Tibial artery (tissue), 4 donors: ENCODE results near the gene MED22.

Experiments used
- DNase-seq, 2 donors: peaks; one replicate each; pipeline ENCODE4 v3.0.0-alpha.2; 2019
- H3K27ac ChIP-seq, 2 donors: fragments of 200-600 bp; sonication (generic) in 1 of 2; 1 replicate in 1 of 2; 2 replicates in 1 of 2; pipeline ENCODE4 v1.5.1; 2018 to 2019; ENCODE audit warnings: mild to moderate bottlenecking in 1 of 2
- H3K27me3 ChIP-seq, 2 donors: fragments of 200-600 bp; sonication (generic) in 1 of 2; one replicate each; pipeline versions ENCODE4 v1.5.1 to v1.6.0; 2016 to 2019
- H3K36me3 ChIP-seq, 3 donors: fragments of 200-600 bp; sonication (generic) in 2 of 3; one replicate each; pipeline ENCODE4 v1.5.1; 2016 to 2019; ENCODE audit warnings: mild to moderate bottlenecking in 2 of 3
- H3K4me1 ChIP-seq, 4 donors: fragments of 200-600 bp; sonication (generic) in 2 of 4; 1 replicate in 3 of 4; 2 replicates in 1 of 4; pipeline ENCODE4 v1.5.1; 2016 to 2019
- H3K4me3 ChIP-seq, 2 donors: fragments of 200-600 bp; sonication (generic) in 1 of 2; 1 replicate in 1 of 2; 2 replicates in 1 of 2; pipeline ENCODE4 v1.5.1; 2018 to 2019; ENCODE audit warnings: mild to moderate bottlenecking in 2 of 2
- H3K9me3 ChIP-seq, 3 donors: fragments of 200-600 bp; sonication (generic) in 1 of 3; one replicate each; pipeline ENCODE4 v1.5.1; 2016 to 2019
- intact Hi-C: fragments of 100-400 bp; cut with DNase I; formaldehyde crosslinking; loops from one replicate; pipeline ENCODE4 v1.15.0; 2023; ENCODE audit warnings: low total_unique reads
- TF ChIP-seq, protein P1 (sequence below), 2 experiments: fragments of 200-600 bp in 1 of 2; fragments of 450-650 bp in 1 of 2; IDR thresholded peaks; one replicate each; pipeline ENCODE4 v1.5.1; 2017 to 2019; ENCODE audit warnings: antibody characterized with exemption in 2 of 2, mild to moderate bottlenecking in 1 of 2, moderate library complexity in 1 of 2

The MED22 gene

DNA sequence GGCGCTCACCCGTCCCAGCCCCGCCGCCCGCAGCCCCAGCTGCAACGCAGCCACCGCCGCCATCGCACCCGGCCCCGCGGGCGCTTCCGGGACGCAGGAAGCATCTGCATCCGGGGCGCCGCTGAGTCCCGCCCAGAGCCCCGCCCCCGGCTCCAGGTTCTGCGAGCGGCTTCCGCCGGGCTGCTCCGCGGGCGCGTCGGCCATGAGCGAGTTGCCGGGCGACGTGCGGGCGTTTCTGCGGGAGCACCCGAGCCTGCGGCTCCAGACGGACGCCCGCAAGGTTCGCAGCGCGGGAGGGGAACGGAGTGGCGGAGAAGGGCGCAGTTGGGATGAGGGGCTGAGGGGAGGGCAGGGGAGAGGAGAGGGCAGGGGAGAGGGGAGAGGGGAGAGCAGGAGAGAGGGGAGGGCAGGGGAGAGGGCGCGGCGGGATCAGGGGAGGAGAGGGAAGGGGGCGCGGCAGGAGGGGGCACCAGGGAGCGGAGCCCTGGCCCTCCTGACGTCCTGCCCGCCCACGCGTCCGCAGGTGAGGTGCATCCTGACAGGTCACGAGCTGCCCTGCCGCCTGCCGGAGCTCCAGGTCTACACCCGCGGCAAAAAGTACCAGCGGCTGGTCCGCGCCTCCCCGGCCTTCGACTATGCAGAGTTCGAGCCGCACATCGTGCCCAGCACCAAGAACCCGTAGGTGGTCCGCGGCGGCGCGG lies 8.6 kb upstream of the MED22 start, which contains the start of the genes SURF1 and SURF2:
TSS of gene SURF1 (minus strand) at position 97 of the 701 bp plus-strand sequence. CDS start at position 63, 34 bp downstream.
TSS of gene SURF2 (plus strand) at position 160 of the 701 bp plus-strand sequence. CDS start at position 203, 43 bp downstream.
- intact Hi-C loops = no loop called here
- H3K4me1 ChIP-seq = peaks cover 0 to 36% (median 27%) of the 10 kb centered on the region in 4 donors
- no peaks in the 10 kb centered on the region for H3K27me3 ChIP-seq
- peak within 1 kb of the TSS; percentile 70 to 94 for H3K4me3 ChIP-seq
- H3K9me3 ChIP-seq = no peaks in the 10 kb centered on the region
- peak within 1 kb of the TSS; percentile 74 to 79 for H3K27ac ChIP-seq
- TF ChIP-seq, protein P1, sequence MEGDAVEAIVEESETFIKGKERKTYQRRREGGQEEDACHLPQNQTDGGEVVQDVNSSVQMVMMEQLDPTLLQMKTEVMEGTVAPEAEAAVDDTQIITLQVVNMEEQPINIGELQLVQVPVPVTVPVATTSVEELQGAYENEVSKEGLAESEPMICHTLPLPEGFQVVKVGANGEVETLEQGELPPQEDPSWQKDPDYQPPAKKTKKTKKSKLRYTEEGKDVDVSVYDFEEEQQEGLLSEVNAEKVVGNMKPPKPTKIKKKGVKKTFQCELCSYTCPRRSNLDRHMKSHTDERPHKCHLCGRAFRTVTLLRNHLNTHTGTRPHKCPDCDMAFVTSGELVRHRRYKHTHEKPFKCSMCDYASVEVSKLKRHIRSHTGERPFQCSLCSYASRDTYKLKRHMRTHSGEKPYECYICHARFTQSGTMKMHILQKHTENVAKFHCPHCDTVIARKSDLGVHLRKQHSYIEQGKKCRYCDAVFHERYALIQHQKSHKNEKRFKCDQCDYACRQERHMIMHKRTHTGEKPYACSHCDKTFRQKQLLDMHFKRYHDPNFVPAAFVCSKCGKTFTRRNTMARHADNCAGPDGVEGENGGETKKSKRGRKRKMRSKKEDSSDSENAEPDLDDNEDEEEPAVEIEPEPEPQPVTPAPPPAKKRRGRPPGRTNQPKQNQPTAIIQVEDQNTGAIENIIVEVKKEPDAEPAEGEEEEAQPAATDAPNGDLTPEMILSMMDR (IDR thresholded peaks at IDR 0.05) = no peak
- peaks cover 10 to 60% (median 20%) of the 10 kb centered on the region in 3 donors for H3K36me3 ChIP-seq
- peak; percentile 83 to 93 for DNase-seq

DNA sequence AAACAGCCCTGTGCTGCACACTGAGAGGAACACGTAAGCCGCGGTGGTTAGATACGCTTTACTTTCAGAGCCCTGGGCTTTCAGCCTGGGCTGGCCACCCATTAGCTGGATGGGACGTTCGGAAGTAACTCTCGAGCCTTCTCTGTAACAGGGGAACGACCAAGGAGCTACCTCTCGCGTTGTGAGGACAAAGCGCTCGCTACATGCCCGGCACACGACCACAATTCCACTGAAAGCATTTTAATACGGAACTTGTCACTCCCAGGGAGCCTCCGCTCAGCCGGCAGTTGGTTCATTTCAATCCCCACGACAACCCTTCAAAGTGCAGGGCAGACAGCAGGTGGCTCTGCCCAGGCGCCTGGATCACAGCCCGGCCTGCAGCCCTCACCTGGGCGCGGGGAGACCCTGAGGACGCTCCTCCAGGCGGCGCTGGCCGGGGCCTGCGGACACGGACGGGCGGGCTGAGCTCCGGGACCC lies 8.0 kb upstream of the MED22 start:
- no peaks in the 10 kb centered on the region for H3K9me3 ChIP-seq
- peaks cover 17 to 60% (median 21%) of the 10 kb centered on the region in 3 donors for H3K36me3 ChIP-seq
- no peaks in the 10 kb centered on the region for H3K27me3 ChIP-seq
- TF ChIP-seq, protein P1 (IDR thresholded peaks at IDR 0.05) = no peak
- peak overlapping the region; percentile 74 to 79 for H3K27ac ChIP-seq
- no peak for DNase-seq
- H3K4me1 ChIP-seq = peaks cover 0 to 36% (median 27%) of the 10 kb centered on the region in 4 donors
- H3K4me3 ChIP-seq = peak overlapping the region; percentile 70 to 94
- intact Hi-C loops = no loop called here

DNA sequence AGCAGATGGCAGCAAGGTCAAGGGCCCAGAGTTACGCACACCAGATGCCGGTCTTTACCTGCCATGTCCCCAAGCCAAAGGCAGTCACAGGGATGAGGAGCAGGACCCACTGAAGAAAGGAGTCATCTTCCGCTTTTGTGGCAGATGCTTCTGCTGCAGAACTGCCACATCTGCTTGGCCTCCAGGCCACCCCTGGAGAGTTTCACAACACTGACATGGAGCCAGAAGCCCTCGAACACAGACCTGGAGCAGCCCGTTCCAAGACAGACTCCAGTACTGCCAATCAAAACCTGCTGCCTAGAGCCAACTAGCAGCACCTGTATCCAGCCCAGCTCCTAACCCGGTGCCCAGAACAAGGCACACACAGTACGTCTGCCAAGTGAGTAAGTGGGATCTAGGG lies 6.8 kb upstream of the MED22 start:
- no peak overlapping the region for H3K27ac ChIP-seq
- no peaks in the 10 kb centered on the region for H3K27me3 ChIP-seq
- no peak for DNase-seq
- TF ChIP-seq, protein P1 (IDR thresholded peaks at IDR 0.05) = no peak
- H3K9me3 ChIP-seq = no peaks in the 10 kb centered on the region
- peaks cover 28 to 60% (median 33%) of the 10 kb centered on the region in 3 donors for H3K36me3 ChIP-seq
- peaks cover 0 to 41% (median 27%) of the 10 kb centered on the region in 4 donors for H3K4me1 ChIP-seq
- H3K4me3 ChIP-seq = no peak overlapping the region
- intact Hi-C loops = no loop called here

DNA sequence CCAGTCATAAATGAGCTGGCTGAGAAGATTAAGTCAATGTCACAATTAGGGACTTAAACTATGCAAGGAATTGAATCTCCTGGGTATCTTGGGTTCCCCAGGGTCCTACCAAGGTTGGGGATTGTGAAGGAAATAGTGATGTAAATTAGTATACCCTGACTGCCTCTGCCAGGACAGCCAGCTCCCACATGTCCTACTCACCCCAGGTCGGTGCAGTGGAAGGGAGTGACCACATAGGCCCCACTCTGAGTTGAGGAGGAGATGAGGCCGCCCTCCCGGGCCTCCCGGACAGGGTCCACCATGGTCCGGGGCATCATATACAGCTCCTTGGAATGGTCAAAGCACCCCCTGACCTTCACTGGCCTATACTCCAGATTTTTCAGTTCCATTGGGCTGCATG lies 5.6 kb upstream of the MED22 start:
- Histone ChIP-seq H3K4me3 (no peak overlapping the region), H3K27me3 (no peaks in the 10 kb centered on the region), H3K4me1 (peaks cover 0 to 51% (median 36%) of the 10 kb centered on the region in 4 donors), H3K36me3 (peaks cover 36 to 54% (median 37%) of the 10 kb centered on the region in 3 donors), H3K27ac (no peak overlapping the region), H3K9me3 (no peaks in the 10 kb centered on the region)
- intact Hi-C loops = no loop called here
- TF ChIP-seq, protein P1 (IDR thresholded peaks at IDR 0.05) = no peak
- DNase-seq = no peak

DNA sequence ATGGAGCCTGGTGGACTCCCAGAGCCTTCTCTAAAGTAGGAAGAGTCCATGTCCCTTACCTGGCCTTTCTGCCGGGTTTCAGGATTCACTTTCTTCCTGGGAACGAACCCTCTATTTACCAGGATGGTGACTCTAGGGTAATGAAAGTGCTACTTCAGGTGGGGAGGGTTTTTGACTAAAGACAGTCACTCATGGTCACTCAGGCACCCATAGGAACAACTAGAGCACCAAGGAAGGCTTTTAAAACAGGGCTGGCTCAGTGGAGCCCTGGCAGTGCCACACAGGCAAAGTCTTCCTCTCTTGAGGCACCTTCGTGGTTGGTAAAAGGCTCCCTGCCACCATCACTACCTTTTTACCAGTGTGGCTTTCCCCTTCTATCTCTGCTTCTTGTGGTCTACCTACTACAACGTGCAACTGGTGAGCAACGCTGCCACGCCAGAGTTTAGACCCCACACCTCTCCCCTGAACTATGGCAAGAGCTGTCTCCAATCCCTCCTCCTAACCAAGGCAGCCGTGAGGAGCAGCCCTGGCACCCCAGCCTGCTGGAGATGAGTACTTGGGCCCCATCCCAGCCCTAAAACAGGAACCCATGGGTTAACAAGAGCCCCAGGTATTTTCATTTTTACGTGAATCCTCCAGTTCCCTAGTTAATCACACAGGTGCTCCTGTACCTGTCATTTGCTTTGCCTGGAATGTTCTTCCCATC lies 4.9 kb upstream of the MED22 start:
- DNase-seq = no peak
- TF ChIP-seq, protein P1 (IDR thresholded peaks at IDR 0.05) = no peak
- Histone ChIP-seq H3K4me3 (no peak overlapping the region), H3K9me3 (no peaks in the 10 kb centered on the region), H3K27ac (no peak overlapping the region), H3K36me3 (peaks cover 36 to 52% (median 37%) of the 10 kb centered on the region in 3 donors), H3K4me1 (peaks cover 0 to 45% (median 35%) of the 10 kb centered on the region in 4 donors), H3K27me3 (no peaks in the 10 kb centered on the region)
- intact Hi-C loops = no loop called here
